HG02943 (cell line): ENCODE results near the gene B4GAT1.
"Not testable (repeated sequence)": the region's sequence is repeated elsewhere in the genome, so short reads cannot be mapped to it uniquely, and the experiment has no call there.

ENCODE experiments used
- ATAC-seq: cut with Tn5 transposase; IDR thresholded peaks from one replicate; pipeline ENCODE4 v1.9.1; 2021; ENCODE audit warnings: mild to moderate bottlenecking, low read depth, moderate library complexity; ENCODE audit not compliant: unreplicated experiment

B4GAT1 gene

GRCh38 chr11:66312549-66313320 lies 34.7 kb downstream of the B4GAT1 start:
- ATAC-seq = peak; percentile 55

- ATAC-seq = peak; percentile 61
These were observed 35.4 kb downstream of the B4GAT1 start for GRCh38 chr11:66311965-66312548.

GRCh38 chr11:66311470-66311964 lies 35.9 kb downstream of the B4GAT1 start:
- ATAC-seq = no peak

- ATAC-seq = not testable (repeated sequence)
These were observed 36.5 kb downstream of the B4GAT1 start for GRCh38 chr11:66310803-66311440.

- ATAC-seq = no peak
These were observed 37.1 kb downstream of the B4GAT1 start for GRCh38 chr11:66310324-66310723.

- ATAC-seq = no peak
These were observed 38.0 kb downstream of the B4GAT1 start for GRCh38 chr11:66309475-66309874.

GRCh38 chr11:66302656-66303055 lies 44.8 kb downstream of the B4GAT1 start:
- ATAC-seq = no peak

- ATAC-seq = no peak
These were observed 48.2 kb downstream of the B4GAT1 start for GRCh38 chr11:66299186-66299585.

- ATAC-seq = no peak
These were observed 49.8 kb downstream of the B4GAT1 start for GRCh38 chr11:66297610-66298009.
